SK-N-MC (cell line): Measurements from ENCODE around the gene MMP11.

Experiments
- EZH2 ChIP-seq: fragments of 200-600 bp; sonication (generic); IDR thresholded peaks from one replicate; pipeline ENCODE4 v1.6.1; 2017; ENCODE audit warnings: antibody characterized with exemption
- POLR2AphosphoS5 ChIP-seq: IDR thresholded peaks from 2 replicates; pipeline ENCODE4 v1.6.1; 2012; ENCODE audit warnings: mild to moderate bottlenecking, low read depth, low read length, borderline replicate concordance

DNA sequence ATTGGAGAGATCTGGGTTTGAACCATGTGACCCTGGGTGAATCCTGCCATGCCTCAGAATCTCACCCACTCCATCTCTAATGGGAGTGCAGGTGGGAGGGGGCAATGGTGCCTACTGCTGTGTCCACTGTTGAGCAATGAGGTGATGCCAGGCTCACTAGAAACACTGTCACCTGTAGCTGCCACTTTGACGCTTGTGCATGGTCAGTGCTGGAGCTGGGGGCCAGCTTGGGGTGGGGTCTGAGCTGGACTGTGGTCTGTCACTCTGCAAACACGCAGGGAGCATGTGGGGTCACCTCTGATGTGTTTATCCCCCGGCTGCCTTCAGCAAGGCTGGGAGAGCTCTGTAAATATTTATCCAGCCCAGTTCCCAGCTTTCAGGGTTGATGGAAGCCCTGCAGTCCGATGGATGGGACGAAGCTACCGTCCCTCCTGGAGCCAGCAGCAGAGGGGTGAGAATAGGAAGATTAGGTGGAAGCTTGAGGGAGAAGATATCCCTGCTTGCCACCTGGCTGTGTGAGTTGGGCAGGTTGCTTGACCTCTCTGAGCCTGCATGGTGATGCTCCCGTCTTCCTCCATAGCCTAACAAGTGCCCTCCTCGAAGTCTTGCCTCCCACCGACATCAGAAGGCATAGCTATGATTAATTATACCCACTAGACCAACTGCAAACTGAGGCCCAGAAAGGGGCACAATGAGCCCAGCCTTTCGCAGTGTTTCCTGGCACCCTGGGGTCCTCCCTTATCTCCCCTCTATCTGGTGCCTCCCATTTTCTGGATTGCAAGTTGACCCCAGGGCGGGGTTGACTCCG, 1.7 kb downstream of the MMP11 start:
- TF ChIP-seq POLR2AphosphoS5, result no peak
- no peak for TF ChIP-seq EZH2
